ENCODE measurements around the gene CLBA1. TPM values are rescaled to one million over a fixed set of nuclear protein-coding genes. Genes with fewer than 3 reads are reported as not detected.
"Not testable (repeated sequence)": the region's sequence is repeated elsewhere in the genome, so short reads cannot be mapped to it uniquely, and the experiment has no call there.

Gene CLBA1
- total and polyA plus RNA-seq, 2 experiments from 2014 or later = 1.6 to 1.8 TPM

DNA sequence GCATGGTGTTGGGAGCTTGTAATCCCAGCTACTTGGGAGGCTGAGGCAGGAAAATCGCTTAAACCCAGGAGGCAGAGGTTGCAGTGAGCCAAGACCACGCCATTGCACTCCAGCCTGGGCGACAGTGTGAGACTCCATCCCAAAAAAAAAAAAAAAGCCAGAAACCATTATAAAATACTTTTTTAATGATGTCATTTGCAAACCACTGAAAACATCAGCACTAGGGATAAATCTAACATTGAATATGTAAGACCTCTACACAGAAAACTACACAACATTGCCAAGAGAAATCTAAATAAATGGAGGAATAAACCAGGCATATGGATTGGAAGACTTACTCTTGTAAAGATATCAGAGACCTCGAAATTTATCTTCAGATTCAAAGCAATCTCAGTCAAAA lies 42.1 kb downstream of the CLBA1 start:
- not testable (repeated sequence) for H3K36me3 ChIP-seq (ENCODE audit: insufficient read depth); H4K20me1 ChIP-seq (replicated peaks; ENCODE audit: insufficient read depth); H3K4me3 ChIP-seq; H3F3A ChIP-seq (replicated peaks; ENCODE audit: low read depth); H3K27ac Mint-ChIP-seq; H3K36me3 Mint-ChIP-seq (ENCODE audit: low read depth); H3K4me1 ChIP-seq (ENCODE audit: insufficient read depth); ATAC-seq; H3K9me3 Mint-ChIP-seq; DNase-seq (ENCODE audit: low spot score); H2AFZ ChIP-seq; H3K9me2 ChIP-seq (ENCODE audit: insufficient read depth); H3K79me2 ChIP-seq (replicated peaks; ENCODE audit: insufficient read depth); H3K27ac ChIP-seq (ENCODE audit: low read depth); H3K4me2 ChIP-seq; H3K4me3 Mint-ChIP-seq
- peaks cover 21% of the 10 kb centered on the region for H3K27me3 ChIP-seq (ENCODE audit: insufficient read depth)
- Mint-ChIP-seq H3K4me1 (peaks cover 14% of the 10 kb centered on the region), H3K27me3 (ENCODE audit: insufficient read depth, low read depth, poor library complexity) (peaks cover 14% of the 10 kb centered on the region)

DNA sequence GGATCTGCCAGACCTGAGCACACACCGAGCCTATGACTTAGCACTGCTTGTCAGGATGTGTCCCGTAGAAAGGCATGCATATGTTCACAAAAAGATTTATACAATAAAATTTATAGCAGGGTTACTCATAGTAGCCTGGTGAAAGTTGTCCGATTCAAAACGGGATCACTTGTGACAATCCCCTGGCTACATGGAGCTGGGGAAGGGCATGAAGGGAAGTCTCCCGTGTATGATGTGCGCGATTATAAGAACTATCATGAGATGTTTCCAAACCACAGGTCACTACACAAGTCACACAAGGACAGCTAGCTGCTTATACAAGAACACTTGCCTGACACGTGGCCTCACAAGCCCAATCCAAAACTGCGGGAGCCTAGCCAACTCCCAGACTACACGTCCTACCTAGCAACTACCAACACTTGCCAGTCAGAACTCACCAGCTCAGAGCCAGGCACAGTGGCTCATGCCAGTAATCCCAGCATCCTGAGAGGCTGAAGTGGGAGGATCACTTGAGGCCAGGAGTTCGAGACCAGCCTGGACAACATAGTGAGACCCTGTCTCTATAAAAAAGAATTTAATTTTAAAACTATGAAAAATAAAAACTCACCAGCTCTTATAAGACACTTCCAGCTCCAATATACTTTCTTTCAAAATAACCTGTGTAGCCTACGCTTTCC lies 42.8 kb downstream of the CLBA1 start:
- no peak overlapping the region for H3K27ac Mint-ChIP-seq
- peaks cover 5% of the 10 kb centered on the region for H3K4me1 ChIP-seq (ENCODE audit: insufficient read depth)
- H3K9me3 Mint-ChIP-seq = no peaks in the 10 kb centered on the region
- TF ChIP-seq NANOG (IDR thresholded peaks at IDR 0.05; ENCODE audit: borderline replicate concordance) = no peak
- TF ChIP-seq CREB1 (CRISPR knock-in tag; IDR thresholded peaks at IDR 0.05; ENCODE audit: low read depth) = no peak
- no peak for TF ChIP-seq POLR2AphosphoS5 (IDR thresholded peaks at IDR 0.05; ENCODE audit: low read depth)
- no peak for TF ChIP-seq EZH2phosphoT487 (IDR thresholded peaks at IDR 0.05; ENCODE audit: unreplicated experiment)
- no peak for TF ChIP-seq ZNF114 (CRISPR knock-in tag; IDR thresholded peaks at IDR 0.05)
- no peak for TF ChIP-seq EZH2 (IDR thresholded peaks at IDR 0.05; ENCODE audit: low read depth, unreplicated experiment)
- TF ChIP-seq JUNB (IDR thresholded peaks at IDR 0.05; ENCODE audit: unreplicated experiment) = no peak
- TF ChIP-seq, protein P1, sequence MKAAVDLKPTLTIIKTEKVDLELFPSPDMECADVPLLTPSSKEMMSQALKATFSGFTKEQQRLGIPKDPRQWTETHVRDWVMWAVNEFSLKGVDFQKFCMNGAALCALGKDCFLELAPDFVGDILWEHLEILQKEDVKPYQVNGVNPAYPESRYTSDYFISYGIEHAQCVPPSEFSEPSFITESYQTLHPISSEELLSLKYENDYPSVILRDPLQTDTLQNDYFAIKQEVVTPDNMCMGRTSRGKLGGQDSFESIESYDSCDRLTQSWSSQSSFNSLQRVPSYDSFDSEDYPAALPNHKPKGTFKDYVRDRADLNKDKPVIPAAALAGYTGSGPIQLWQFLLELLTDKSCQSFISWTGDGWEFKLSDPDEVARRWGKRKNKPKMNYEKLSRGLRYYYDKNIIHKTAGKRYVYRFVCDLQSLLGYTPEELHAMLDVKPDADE (IDR thresholded peaks at IDR 0.05) = no peak
- TF ChIP-seq, protein P2, sequence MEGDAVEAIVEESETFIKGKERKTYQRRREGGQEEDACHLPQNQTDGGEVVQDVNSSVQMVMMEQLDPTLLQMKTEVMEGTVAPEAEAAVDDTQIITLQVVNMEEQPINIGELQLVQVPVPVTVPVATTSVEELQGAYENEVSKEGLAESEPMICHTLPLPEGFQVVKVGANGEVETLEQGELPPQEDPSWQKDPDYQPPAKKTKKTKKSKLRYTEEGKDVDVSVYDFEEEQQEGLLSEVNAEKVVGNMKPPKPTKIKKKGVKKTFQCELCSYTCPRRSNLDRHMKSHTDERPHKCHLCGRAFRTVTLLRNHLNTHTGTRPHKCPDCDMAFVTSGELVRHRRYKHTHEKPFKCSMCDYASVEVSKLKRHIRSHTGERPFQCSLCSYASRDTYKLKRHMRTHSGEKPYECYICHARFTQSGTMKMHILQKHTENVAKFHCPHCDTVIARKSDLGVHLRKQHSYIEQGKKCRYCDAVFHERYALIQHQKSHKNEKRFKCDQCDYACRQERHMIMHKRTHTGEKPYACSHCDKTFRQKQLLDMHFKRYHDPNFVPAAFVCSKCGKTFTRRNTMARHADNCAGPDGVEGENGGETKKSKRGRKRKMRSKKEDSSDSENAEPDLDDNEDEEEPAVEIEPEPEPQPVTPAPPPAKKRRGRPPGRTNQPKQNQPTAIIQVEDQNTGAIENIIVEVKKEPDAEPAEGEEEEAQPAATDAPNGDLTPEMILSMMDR (conservative IDR thresholded peaks at IDR 0.05; ENCODE audit: low read depth in 2 of 2) = no peak
- TF ChIP-seq, protein P3, sequence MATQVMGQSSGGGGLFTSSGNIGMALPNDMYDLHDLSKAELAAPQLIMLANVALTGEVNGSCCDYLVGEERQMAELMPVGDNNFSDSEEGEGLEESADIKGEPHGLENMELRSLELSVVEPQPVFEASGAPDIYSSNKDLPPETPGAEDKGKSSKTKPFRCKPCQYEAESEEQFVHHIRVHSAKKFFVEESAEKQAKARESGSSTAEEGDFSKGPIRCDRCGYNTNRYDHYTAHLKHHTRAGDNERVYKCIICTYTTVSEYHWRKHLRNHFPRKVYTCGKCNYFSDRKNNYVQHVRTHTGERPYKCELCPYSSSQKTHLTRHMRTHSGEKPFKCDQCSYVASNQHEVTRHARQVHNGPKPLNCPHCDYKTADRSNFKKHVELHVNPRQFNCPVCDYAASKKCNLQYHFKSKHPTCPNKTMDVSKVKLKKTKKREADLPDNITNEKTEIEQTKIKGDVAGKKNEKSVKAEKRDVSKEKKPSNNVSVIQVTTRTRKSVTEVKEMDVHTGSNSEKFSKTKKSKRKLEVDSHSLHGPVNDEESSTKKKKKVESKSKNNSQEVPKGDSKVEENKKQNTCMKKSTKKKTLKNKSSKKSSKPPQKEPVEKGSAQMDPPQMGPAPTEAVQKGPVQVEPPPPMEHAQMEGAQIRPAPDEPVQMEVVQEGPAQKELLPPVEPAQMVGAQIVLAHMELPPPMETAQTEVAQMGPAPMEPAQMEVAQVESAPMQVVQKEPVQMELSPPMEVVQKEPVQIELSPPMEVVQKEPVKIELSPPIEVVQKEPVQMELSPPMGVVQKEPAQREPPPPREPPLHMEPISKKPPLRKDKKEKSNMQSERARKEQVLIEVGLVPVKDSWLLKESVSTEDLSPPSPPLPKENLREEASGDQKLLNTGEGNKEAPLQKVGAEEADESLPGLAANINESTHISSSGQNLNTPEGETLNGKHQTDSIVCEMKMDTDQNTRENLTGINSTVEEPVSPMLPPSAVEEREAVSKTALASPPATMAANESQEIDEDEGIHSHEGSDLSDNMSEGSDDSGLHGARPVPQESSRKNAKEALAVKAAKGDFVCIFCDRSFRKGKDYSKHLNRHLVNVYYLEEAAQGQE (IDR thresholded peaks at IDR 0.05; ENCODE audit: unreplicated experiment) = no peak

More for the DNA sequence above, 42.8 kb downstream of the CLBA1 start:
- H2AFZ ChIP-seq = no peak overlapping the region
- H3K4me3 ChIP-seq = no peak overlapping the region
- H3K4me2 ChIP-seq = no peak overlapping the region
- H3K27ac ChIP-seq (ENCODE audit: low read depth) = no peak overlapping the region
- DNase-seq (ENCODE audit: low spot score) = no peak
- ATAC-seq = no peak
- H4K20me1 ChIP-seq (replicated peaks; ENCODE audit: insufficient read depth) = 0 out of 2 replicates have a peak, but pooled peaks cover 3% of the 10 kb centered on the region
- no peaks in the 10 kb centered on the region for H3K9me2 ChIP-seq (ENCODE audit: insufficient read depth)
- H3F3A ChIP-seq (replicated peaks; ENCODE audit: low read depth) = peaks cover 5% of the 10 kb centered on the region; the same call in 1 of the 2 replicates
- Mint-ChIP-seq H3K4me1 (peaks cover 7% of the 10 kb centered on the region), H3K36me3 (ENCODE audit: low read depth) (no peaks in the 10 kb centered on the region), H3K27me3 (ENCODE audit: insufficient read depth, low read depth, poor library complexity) (peaks cover 19% of the 10 kb centered on the region), H3K4me3 (no peak overlapping the region)
- no peaks in the 10 kb centered on the region for H3K79me2 ChIP-seq (replicated peaks; ENCODE audit: insufficient read depth)
- H3K36me3 ChIP-seq (ENCODE audit: insufficient read depth) = no peaks in the 10 kb centered on the region
- peaks cover 28% of the 10 kb centered on the region for H3K27me3 ChIP-seq (ENCODE audit: insufficient read depth)

Data from GM23338 (cell line).